HEK293T (cell line): ENCODE results near the gene TAS2R60.

Source experiments
- BHLHE40 ChIP-seq: fragments of 450-650 bp; IDR thresholded peaks from 2 replicates; pipeline ENCODE4 v1.6.1; 2016; ENCODE audit warnings: mild to moderate bottlenecking, moderate library complexity, borderline replicate concordance
- FOXM1 ChIP-seq: fragments of 450-650 bp; IDR thresholded peaks from 2 replicates; pipeline ENCODE4 v1.6.1; 2017; ENCODE audit warnings: mild to moderate bottlenecking, borderline replicate concordance
- L3MBTL2 ChIP-seq: fragments of 450-650 bp; conservative IDR thresholded peaks from 2 replicates; pipeline ENCODE4 v1.6.1; 2016; ENCODE audit warnings: mild to moderate bottlenecking
- NFRKB ChIP-seq: fragments of 450-650 bp; IDR thresholded peaks from 2 replicates; pipeline ENCODE4 v1.6.1; 2016; ENCODE audit warnings: mild to moderate bottlenecking, moderate library complexity
- PKNOX1 ChIP-seq: fragments of 450-650 bp; IDR thresholded peaks from 2 replicates; pipeline ENCODE4 v1.6.1; 2016
- SP1 ChIP-seq: fragments of 450-650 bp; IDR thresholded peaks from 2 replicates; pipeline ENCODE4 v1.6.1; 2017
- SUZ12 ChIP-seq: fragments of 450-650 bp; IDR thresholded peaks from 2 replicates; pipeline ENCODE4 v1.6.1; 2016; ENCODE audit warnings: mild to moderate bottlenecking
- TARDBP ChIP-seq: fragments of 450-650 bp; IDR thresholded peaks from 2 replicates; pipeline ENCODE4 v1.6.1; 2016
- ZNF384 ChIP-seq: fragments of 450-650 bp; IDR thresholded peaks from 2 replicates; pipeline ENCODE4 v1.6.1; 2016

- TF ChIP-seq FOXM1, result no peak
- no peak for TF ChIP-seq L3MBTL2
- no peak for TF ChIP-seq PKNOX1
- TF ChIP-seq SP1, result no peak
- no peak for TF ChIP-seq BHLHE40
- no peak for TF ChIP-seq SUZ12
- TF ChIP-seq ZNF384, result no peak
- TF ChIP-seq NFRKB, result no peak
- TF ChIP-seq TARDBP, result no peak
These were observed 26.6 kb upstream of the TAS2R60 start for GRCh38 chr7:143416565-143417149.
